AG08395 (cell line): ENCODE measurements around the gene SLC7A6.

Experiments used
- DNase-seq: peaks from one replicate; pipeline ENCODE4 v3.0.0; 2012; ENCODE audit warnings: mixed read lengths, low spot score

SLC7A6 gene

DNA sequence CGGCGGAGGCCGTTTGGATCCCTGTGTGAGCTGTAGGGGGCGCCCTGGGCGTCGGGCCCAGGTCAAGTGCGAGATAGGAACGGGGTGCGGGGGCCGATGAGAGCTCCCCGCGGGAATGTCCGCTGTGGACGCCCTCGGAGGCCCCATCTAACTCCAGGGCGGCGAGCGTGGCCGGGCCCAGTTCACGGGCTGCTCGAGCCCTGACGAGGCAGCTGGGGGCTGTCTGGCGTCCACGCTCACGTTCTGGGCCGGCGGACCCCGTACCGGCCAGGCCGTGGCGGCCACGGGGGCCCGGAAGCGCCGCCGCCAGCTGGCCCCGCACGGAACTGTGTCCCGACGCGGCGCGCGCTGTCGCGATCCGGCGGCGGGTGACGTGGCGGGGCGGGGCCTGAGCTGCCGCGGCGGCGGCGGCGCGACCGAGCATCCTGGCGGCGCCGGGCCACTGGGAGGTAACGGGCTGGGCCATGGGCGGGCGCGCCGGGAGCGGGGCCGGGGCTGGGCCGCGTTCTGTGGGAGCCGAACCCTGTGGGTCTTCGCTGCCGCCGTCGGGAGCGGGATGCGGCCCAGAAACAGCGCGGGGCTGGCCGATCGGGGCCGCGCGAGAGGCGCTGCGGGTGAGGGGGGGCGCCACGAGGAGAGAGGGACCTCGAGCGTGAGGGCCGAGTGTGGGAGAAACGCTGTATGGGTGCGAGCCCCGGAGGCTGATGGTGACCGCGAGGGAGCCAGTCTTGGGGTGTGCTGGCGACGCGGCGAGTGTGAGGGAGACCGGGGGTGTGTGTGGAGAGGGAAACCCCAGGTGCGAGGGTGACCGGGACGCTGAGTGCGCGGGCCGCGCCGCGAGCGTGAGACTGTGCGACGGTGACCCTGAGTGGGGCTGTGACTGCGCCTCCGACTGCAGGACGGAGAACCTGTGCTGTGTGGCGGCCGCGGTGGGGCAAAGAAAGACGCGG, at the start of gene SLC7A6:
Gene SLC7A6 (plus strand): TSS at position 399 of the 950 bp plus-strand sequence. CDS start 10,201 bp downstream, outside the sequence.
- peak; percentile 91 for DNase-seq

DNA sequence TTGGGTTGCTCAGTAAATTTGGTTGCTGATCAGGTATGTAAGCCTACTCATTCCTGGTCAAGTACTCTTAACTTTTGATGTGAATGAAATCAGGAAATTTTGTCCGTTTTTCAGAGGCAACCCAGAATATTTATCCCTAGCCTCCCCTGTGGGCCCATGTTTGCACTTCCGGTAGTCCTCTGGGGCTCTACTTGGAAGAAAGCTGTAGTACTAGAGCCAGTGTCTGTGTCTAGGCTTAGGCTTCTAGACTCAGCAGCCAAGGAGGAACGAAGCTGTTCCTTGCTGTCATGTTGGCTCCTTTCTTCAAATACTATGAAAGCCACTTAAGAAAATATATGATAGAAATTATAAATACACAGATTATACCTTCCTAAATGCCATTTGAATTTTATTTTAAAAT, 49.6 kb upstream of the SLC7A6 start:
- no peak for DNase-seq

DNA sequence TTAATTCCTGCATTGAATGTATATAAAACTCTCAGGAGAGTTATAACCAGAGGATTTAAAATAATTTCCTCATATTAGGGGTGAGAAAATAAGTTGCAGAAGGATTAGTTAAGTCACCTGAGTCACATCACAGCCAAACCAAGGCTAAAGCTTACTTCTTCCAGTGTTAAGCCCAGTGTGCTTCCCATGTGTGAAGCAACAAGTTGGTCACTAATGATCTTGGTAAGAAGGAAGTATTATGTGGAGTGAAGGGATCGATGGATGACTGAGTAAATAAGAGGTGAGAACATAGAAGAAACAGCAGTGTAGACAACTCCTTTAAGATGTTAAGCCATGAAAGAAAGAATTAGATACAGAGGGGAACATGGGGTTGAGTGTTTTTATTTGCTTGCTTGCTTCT, 49.0 kb upstream of the SLC7A6 start:
- DNase-seq = no peak

DNA sequence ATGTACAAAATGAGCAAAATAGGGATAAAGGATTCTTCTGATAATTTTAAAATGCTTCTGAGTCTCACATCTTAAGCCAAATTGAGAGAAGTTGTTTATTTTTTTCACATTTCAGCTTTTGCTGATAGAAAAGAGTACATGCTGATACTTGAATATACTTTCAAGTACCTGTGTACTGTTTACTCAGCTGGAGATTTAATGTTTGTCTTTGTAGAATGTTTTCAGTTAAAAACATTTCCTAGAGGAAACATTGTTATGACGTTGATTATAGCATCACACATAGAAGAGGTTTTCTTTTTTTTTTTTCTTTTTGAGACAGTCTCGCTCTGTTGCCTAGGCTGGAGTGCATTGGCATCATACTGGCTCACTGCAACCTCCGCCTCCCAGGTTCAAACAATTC, 48.1 kb upstream of the SLC7A6 start:
- DNase-seq = no peak

DNA sequence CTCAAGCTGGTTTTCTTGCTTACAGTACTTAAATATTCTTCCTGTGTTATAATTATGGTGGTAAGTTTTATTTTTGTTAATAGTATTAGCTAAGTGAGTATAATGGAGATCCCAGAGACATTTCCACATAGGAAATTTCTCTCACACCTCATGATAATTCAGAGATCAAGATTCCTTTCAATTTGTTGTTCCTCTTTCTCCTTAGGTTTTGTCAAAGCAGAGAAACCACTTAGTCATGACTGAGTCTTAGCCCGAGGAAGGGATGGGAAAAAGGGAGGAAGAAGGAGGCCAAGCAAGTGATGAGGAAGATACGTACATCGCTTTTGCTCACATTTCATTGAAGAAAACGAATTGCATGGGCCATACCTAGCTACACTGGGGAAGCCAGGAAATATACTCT, 46.8 kb upstream of the SLC7A6 start:
- DNase-seq = no peak

DNA sequence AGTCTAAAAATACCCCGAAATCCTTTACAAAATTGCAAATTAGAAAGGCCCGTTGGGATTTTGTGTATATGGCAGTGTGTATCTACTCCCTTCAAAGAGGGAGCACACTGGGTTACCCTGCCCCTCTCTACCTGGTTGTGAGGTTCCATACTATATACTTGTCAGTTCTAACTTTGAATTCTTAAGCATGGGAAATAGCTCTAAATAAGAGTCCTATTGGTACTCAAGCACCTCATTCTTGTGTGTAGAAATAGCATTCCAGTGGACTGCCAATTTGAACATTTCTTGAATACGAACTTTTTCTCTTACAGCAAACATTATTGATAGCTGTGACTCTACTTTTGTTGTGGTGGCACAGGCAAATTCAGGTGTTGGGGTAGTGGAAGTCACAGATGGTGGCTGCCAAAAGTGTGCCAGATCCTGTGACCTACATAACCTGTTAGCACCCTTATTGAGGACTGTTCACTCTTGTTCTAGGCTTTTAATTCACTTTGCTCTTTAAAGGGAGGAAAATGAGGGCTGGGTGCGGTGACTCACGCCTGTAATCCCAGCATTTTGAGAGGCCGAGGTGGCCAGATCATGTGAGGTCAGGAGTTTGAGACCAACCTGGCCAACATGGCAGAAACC, 44.5 kb upstream of the SLC7A6 start:
- no peak for DNase-seq

DNA sequence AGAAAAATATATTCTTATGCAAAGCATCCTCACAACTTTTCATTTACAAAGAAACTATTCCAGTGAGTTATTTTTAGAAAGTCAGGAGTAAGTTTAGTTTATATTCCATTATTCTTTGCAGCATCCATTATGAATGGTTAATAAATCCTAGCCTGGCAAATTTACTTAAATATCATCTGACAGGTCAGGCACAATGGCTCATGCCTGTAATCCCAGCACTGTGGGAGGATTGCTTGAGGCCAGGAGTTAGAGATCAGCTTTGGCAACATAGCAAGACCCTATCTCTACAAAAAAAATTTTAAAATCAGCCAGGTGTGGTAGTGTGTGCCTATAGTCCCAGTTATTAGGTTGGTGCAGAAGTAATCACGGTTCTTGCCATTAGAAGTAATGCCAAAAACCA, 41.3 kb upstream of the SLC7A6 start:
- DNase-seq = no peak

DNA sequence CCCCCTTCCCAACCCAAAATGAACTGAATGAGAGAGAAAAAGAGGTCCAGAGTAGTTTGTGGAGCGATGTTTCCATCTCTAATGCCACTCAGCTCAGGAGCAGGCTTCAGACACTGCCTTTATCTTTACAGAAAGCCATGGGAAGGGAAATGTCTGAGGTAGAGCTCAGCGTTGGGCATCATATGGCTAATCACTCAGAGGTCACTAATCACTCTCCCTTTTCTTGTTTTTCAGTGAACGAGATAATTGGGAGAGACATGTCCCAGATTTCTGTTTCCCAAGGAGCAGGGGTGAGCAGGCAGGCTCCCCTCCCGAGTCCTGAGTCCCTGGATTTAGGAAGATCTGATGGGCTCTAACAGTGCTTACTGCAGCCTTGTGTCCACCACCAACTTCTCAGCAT, 38.2 kb upstream of the SLC7A6 start:
- no peak for DNase-seq

DNA sequence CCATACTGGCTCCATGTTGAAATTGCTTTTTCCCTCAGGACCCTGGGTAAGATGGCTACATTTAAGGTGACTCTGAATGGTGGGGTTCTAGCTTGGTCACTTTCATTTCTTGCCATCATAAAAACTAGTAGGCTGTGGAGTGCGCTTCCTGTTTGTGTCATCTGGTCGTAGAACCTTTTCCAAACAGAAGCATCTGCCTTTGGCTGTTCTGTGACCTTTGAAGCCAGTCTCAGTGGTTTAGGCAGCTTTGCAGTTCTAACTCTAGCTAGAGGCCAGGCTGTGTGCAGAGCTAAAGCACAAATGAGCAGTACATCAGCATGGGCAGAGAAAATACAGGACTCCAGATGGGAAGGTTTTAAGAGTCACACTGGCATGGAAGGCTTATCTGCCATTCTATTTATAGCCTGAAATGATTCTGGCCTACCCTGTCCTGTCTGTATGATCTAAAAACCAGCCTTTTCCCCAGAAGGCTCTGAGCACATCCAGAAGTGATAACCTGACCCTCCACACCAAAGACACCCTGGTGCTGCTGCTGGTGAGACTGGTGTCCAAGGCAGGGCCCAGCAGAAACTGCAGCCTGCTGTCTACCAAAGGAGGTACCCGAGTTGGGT, 37.0 kb upstream of the SLC7A6 start:
- DNase-seq = no peak

DNA sequence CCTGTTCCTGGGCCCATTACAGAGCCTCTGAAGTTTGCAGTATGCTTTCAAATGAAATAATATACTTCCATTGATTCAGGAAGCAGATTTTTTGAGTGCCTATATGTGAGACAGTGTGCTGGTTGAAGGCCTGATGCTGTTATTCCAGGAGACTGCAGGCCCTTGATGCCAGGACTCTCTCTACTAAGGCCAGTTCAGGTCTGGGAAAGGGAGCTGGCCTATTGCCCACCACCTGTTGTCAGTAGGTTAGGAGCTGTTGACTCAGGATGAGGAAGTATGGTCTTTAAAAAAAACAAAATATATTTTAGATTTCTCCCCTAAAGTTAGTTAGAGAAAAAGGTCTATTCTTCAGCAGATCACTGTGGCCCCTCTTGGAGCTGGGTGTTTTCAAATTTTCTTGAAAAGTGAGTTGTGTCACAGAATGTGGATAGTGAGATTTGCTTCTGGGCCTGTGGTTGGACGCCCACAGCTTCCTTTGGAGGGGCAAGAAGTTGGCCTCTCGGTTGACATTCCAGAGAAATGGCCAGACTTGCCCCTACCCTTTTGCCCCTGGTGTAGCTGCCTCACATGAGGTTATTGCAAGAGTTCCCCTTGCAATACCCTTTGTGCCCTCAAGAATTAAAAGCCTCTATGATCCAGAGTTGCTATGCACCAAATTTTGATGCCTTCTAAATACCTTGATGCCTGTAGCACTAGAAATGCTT, 36.3 kb upstream of the SLC7A6 start:
- no peak for DNase-seq

DNA sequence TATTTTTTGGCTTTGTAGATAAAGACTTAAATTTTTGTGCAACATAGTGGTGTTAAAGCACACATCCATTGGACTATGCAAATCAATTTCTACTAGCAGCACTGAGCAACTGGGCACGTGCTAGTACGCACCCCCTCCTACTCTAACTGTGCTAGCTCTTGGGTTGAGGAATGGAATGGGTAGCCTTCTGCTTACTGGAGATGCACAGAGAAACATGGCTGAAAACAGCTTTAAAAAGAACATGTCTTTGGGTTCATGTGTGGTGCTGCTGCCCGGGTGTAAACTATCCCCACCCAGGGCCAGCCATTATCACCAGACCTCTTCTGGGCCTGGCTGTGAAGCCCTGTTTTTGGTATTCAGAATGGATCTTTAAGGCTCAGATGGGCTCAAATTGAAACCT, 35.7 kb upstream of the SLC7A6 start:
- DNase-seq = no peak

DNA sequence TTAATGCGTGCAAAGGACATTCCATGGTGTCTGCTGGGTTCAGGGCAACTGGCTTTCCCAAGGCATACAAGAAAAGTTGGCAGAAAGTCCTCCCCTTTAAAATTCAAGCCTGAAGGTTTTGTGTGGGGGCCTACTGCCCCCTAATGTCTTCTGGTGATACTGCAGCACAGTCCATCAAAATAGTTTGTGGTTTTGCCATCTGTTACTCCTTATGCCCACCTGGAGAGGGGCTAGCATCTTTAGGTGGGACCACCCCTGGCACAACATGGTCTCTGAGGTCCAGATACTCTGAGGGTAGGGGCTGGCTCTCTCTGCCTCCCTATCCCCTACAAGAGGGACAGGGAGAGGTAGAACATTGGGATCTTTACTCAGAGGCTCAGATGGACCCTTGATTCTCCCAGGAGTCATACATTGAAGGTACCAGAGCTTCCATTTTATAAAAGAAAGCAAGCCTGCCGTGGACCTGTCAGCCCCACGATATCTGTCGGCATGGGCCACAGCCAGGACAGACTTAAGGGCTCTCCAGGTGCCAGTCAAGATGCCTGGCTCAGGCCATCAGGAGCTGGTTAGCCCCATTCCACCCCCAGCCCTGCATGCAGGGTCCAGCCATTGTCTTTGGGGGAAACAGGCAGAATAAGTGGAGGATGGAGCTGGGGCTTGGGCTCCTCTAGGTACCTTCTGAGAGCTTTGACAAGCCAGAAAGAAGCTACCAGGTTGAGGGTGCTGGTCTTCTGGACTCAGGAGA, 34.7 kb upstream of the SLC7A6 start:
- DNase-seq = peak; percentile 88

DNA sequence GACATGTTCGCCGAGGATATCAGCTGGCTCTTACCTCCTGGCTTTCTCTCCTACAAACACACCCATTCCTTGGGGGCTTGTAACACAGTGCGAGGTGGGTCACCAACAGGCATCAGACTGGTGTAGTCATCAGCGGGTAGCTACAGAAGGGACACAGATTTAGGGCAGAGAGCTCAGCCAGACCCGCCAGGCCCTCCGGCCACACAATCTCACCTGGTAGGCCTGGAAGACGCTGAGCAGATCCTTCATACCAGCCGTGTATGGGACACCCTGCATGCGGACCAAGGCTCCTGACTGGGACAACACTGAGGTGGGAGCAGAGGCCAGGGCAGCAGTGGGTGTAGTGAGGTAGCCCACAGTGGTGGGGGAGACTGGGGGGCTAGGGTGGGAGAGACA, 34.2 kb upstream of the SLC7A6 start:
- no peak for DNase-seq

DNA sequence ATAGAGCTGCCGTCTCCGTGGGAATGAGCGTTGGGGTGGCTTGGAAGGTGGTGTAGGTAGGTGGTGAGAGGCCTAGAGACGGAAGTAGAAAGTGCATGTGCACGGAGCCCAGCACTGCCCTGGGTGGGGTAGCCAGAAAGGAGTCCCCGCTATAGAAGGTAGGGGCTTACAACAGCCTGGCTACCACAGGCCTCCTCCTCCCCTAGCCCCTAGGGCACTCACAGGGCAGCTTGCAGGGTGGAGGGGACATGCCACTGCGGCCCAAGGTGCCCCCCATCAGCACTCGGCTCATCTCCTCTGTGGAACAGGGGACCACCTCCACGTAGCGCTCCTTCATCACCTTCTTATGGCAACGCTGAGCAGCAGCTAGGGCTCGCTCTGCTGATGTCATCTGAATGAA, 33.4 kb upstream of the SLC7A6 start:
- DNase-seq = no peak

DNA sequence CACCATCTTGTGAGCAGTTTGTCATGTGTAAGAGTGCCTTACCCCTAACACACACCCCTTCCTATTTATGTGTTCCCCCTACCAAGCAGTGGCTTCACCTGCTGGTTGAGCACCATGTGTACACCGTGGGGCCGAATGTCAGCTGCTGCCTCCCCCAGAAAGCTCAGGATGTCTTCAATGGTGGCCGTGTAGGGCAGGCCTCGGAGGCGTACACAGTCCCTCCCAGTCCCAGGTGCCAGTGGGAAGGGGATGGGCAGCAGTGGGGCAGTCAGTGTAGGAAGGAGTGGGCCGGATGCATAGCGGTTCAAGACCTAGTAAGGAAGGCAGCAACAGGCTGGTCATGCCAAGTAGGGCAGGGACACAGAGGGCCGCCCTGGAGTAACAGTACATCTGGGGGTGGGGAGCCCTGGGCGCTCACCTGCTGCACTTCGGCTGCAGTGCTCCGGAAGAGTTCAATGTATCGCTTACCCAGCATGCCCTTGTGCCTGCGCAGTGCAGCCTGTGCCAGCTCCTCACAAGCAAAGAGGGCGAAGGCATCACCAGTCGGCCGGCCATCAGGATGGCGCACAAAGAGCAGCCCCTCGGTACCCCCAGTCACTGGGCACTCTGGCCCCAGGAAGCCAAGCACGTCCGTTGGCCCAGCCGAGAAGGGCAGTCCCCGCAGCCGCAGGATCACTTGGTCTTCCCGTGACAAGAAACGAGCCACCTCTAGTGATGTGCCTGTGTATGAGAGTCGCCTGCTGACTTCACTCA, 32.8 kb upstream of the SLC7A6 start:
- DNase-seq = no peak

DNA sequence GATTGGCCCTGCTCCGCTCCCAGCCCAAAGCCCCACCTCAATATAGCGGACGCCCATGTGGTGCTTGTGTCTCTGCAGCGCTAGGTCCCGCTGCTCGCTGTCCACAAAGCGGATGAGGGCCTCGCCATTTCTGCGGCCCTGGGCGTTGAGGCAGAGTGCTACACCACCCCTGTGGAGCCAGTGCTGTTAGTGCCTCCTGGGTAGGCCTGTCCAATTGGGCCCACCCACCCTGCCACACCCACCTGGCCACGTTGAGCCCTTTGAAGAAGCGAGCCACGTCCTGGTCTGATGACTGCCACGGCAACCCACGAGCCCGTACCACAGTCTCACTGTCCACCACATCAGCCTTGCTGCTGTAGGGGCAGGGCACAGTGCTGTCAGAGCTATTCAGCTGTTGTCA, 32.0 kb upstream of the SLC7A6 start:
- DNase-seq = no peak

DNA sequence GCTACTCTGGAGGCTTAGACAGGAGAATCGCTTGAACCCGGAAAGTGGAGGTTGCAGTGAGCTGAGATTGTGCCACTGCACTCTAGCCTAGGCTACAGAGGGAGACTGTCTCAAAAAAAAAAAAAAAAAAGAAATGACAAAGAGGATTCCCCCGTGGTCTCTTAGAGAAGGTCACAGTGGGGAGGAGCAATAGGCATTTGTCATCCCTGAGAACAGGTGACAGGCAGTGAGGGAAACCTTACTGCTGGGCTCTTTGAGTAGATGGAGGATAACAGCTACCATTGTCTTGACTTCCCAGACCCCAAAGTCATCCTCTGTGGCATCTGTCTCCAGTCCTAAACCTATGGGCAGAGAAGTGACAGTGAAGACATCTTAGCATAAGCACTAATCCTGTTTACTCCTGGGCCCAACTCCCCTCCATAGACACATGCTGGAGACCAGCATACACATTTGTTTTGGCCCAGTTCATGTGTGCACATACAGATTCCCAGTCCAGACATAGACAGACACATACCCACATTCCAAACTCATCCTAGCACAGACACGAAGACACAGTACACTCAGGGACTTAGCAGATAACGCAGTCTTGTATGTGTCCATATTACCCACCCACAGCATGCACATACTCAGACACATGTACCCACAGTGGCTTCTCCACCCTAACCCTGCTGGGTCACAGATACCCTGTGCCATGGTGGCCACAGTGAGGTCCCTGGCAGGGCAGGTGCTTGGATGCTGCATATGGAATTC, 31.1 kb upstream of the SLC7A6 start:
- no peak for DNase-seq

DNA sequence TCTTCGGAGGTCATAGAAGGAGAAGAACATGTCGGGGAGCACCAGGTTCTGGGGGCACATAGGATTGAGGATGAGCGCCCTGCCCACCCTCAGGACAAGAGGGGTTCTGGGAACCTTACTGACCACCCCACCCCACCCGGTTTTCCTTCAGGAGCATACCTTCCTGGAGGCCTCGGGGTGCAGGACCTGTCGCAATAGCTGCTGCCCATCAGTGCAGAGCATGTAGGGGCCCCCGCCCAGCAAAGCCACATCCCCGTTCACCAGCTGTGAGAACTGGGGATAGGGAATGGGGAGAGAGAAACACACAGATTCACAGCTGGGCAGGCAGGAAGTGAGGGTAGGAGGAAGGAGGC, 30.5 kb upstream of the SLC7A6 start:
- DNase-seq = no peak

DNA sequence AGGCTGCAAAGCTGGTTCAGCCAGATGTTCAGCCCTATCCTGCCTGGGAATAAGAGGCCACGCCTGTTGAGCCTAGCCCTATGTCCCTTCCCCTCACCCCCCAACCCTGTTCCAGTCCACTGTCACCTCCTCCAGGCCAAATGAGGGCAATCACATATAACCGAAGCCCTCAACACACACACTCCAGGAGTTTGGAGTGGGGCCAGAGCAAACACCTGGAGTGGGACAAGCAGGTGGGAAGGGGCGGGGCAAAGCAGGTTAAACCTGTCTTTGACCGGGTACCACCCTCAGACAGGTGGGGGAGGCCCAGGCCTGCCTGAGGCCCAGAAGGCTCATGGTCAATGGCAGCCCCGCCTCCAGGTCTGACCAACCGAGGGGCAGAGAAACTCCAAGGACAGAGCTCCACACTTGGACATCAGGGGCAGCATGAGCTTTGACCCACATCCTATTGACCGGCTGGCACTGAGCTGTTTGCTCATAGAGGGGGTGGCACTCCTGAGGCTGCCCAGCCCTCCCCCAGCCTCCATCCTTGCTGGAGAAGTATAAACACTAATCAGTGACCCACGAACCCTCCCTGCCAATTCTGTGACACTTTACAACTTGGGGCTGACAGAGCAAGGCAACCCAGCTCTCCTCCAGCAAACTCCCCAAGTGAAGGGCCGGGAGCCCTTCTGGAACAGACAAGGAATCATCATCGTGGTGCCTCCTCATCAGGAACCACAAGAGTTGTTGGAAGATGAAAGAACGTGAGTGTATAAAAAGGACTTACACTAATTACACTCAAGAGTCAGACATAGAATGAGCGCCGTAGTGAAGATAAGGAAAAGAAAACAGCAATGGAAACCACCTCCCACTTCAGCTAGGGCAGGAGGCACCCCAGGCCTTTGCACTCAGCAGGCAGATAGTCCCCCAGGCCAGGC, 29.9 kb upstream of the SLC7A6 start:
- DNase-seq = no peak
